GM10248 (cell line): ENCODE measurements around the gene CELA3B.

Source experiments
- CTCF ChIA-PET: fragments of 300-600 bp; sonication (Branson Sonifier 250); formaldehyde crosslinking; extraction: SDS; loops from one replicate; lab custom pipeline; 2021; ENCODE audit warnings: antibody characterized with exemption; lab: Yijun Ruan, JAX
- POLR2A ChIA-PET: fragments of 350-650 bp; sonication (Branson Sonifier 250); formaldehyde crosslinking; extraction: SDS; loops from one replicate; lab custom pipeline; 2020; ENCODE audit warnings: antibody characterized with exemption; lab: Yijun Ruan, JAX
- DNase-seq: peaks from one replicate; pipeline ENCODE4 v3.0.0; 2012; ENCODE audit errors: extremely low spot score
- CTCF ChIP-seq: IDR thresholded peaks from 2 replicates; pipeline ENCODE4 v1.5.1; 2012; ENCODE audit warnings: mild to moderate bottlenecking, low read depth; ENCODE audit errors: extremely low read depth, missing control alignments, control extremely low read depth

Gene CELA3B

DNA sequence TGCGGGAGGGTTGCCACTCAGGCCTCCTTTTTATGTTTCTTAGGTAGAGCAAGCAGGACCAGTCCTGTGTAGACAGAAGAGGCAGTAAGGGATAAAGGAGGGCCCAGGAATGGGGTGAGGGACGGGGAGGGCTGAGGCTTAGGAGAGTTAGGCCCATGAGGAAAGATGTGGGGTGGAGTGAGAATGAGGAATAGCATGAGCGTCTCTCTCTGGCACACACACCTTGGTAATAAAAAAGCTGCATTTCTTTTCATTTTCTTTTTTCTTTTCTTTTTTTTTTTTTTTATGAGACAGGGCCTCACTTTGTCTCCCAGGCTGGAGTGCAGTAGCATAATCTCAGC, 32.1 kb upstream of the CELA3B start:
- CTCF ChIA-PET: interaction anchor here (1.0 kb wide), 1 partner anchor 674 kb away, joined by 3 read pairs; no protein-coding TSS in a partner anchor
- POLR2A ChIA-PET: no interaction called here
- no peak for DNase-seq
- no peak for TF ChIP-seq CTCF

GRCh38 chr1:21946836-21947587, 29.8 kb upstream of the CELA3B start:
- TF ChIP-seq CTCF: no peak
- POLR2A ChIA-PET: no interaction called here
- CTCF ChIA-PET: no interaction called here
- DNase-seq: no peak

- TF ChIP-seq CTCF: no peak
- CTCF ChIA-PET: interaction anchor here (1.0 kb wide), 1 partner anchor 13 kb away, joined by 3 read pairs; no protein-coding TSS in a partner anchor
- POLR2A ChIA-PET: no interaction called here
- no peak for DNase-seq
Observed at GRCh38 chr1:21950734-21951133, 26.1 kb upstream of the CELA3B start.

GRCh38 chr1:21951226-21951870, 25.5 kb upstream of the CELA3B start:
- ChIA-PET POLR2A (no interaction called here), CTCF (interaction anchor here (1.0 to 1.6 kb wide), 3 partner anchors 8 to 14 kb away, joined by 3 to 4 read pairs (median 4); no protein-coding TSS in a partner anchor)
- no peak for DNase-seq
- TF ChIP-seq CTCF: no peak

- POLR2A ChIA-PET: no interaction called here
- CTCF ChIA-PET: interaction anchor here (2.2 kb wide), 1 partner anchor 11 kb away, joined by 6 read pairs; no protein-coding TSS in a partner anchor
- DNase-seq: no peak
- no peak for TF ChIP-seq CTCF
Observed at GRCh38 chr1:21952786-21953520, 23.9 kb upstream of the CELA3B start.

GRCh38 chr1:21955058-21955457, 21.8 kb upstream of the CELA3B start:
- DNase-seq: no peak
- no peak for TF ChIP-seq CTCF
- ChIA-PET CTCF (interaction anchor here (1.3 kb wide), 1 partner anchor 10 kb away, joined by 3 read pairs; no protein-coding TSS in a partner anchor), POLR2A (no interaction called here)
